ENCODE measurements around the gene DAP. TPM values are rescaled to one million over a fixed set of nuclear protein-coding genes. Genes with fewer than 3 reads are reported as not detected.

DAP gene
- total RNA-seq, 1 experiment from 2014 or later = 279 TPM

DNA sequence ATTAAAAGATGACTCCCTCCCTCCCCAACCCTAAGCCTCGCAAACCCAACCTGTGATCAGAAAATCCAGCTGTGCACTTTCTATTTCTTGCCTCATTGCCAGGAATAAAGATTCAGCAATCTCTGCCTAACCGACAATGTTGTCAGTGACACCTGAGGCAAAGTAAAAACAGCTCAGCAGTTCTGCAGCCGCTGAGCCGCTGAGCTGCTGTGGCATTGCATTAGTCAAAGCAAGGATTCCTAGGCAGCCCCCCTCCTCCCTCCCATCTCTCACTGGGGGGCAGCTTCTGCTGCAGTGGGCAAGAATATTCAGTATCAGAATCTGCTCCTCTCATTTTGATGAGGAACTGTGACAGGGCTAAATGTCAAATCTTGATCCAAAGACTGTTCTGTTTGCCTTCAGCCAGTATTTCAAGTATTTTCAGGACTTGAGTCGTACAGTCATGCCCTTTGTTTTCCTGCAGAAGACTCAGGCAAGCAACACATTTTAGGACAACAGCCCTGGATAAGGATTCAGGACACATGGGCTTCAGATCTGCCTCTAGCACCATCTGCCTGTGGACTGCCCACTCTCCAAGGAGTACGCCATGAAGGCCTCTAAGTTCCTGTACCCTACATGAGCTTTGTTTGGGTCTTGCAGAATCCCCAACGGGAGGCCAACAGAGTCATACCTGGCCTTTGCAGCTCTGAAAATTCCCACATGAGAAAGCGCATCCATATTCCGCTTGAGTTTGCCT lies 41.1 kb upstream of the DAP start:
- no peaks in the 10 kb centered on the region for H3F3A ChIP-seq (ENCODE audit: insufficient read depth, low read depth)
- no peak overlapping the region for H3K27ac ChIP-seq
- intact Hi-C loops (cut with micrococcal nuclease; ENCODE audit: unreplicated experiment) = loop anchor here (2.0 kb wide), 1 partner anchor 107 kb away; no protein-coding TSS in a partner anchor
- H3K36me3 ChIP-seq (ENCODE audit: low read depth) = no peaks in the 10 kb centered on the region
- H2AFZ ChIP-seq = no peak overlapping the region
- no peaks in the 10 kb centered on the region for H3K79me2 ChIP-seq (ENCODE audit: low read depth)
- peaks cover 3% of the 10 kb centered on the region; the same call in 1 of the 2 replicates for H3K9me2 ChIP-seq (ENCODE audit: insufficient read depth)
- H4K20me1 ChIP-seq (ENCODE audit: insufficient read depth) = no peaks in the 10 kb centered on the region
- CTCF ChIA-PET = no interaction called here
- DNase-seq = peak in 1 of 2 experiments; percentile 32
- no TSS peak for BruUV-seq (replicated peaks)
- POLR2A ChIA-PET (ENCODE audit: unreplicated experiment) = interaction anchor here (0.6 kb wide), 1 partner anchor 1500 kb away, joined by 4 read pairs; no protein-coding TSS in a partner anchor
- H3K4me2 ChIP-seq = no peak overlapping the region
- H3K27me3 ChIP-seq (ENCODE audit: insufficient read depth, low read depth) = no peaks in the 10 kb centered on the region
- H3K4me1 ChIP-seq (replicated peaks; ENCODE audit: insufficient read depth) = no peaks in the 10 kb centered on the region
- peaks cover 10% of the 10 kb centered on the region; the same call in 1 of the 2 replicates for H3K9me3 ChIP-seq (ENCODE audit: insufficient read depth, low read depth)
- H3K4me3 ChIP-seq = no peak overlapping the region
- TF ChIP-seq EZH2 (IDR thresholded peaks at IDR 0.05; ENCODE audit: low read depth) = no peak
- TF ChIP-seq, protein P1, sequence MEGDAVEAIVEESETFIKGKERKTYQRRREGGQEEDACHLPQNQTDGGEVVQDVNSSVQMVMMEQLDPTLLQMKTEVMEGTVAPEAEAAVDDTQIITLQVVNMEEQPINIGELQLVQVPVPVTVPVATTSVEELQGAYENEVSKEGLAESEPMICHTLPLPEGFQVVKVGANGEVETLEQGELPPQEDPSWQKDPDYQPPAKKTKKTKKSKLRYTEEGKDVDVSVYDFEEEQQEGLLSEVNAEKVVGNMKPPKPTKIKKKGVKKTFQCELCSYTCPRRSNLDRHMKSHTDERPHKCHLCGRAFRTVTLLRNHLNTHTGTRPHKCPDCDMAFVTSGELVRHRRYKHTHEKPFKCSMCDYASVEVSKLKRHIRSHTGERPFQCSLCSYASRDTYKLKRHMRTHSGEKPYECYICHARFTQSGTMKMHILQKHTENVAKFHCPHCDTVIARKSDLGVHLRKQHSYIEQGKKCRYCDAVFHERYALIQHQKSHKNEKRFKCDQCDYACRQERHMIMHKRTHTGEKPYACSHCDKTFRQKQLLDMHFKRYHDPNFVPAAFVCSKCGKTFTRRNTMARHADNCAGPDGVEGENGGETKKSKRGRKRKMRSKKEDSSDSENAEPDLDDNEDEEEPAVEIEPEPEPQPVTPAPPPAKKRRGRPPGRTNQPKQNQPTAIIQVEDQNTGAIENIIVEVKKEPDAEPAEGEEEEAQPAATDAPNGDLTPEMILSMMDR (conservative IDR thresholded peaks at IDR 0.05) = no peak

DNA sequence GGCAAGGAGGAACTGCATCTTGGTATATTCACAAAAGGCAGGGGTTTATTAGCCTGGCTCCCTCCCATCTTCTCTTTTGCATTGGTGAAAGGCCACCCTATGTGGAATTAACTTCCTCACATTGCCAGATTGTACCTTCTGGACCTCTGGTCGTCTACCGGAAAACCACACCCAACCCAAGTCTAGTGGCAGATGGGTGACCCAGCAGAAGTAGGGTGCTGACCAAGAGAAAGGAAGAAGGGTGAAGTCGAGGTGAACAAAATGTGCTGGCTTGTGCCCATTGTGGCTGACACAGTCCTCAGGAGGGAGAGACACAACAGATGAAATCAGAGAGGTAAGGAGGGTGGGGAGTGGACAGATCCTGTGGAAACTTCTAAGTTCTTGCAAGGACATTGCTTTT lies 39.8 kb upstream of the DAP start:
- no peak for DNase-seq
- CTCF ChIA-PET = no interaction called here
- no TSS peak for BruUV-seq (replicated peaks)
- no peak for TF ChIP-seq EZH2 (IDR thresholded peaks at IDR 0.05; ENCODE audit: low read depth)
- TF ChIP-seq, protein P1 (conservative IDR thresholded peaks at IDR 0.05) = no peak
- Histone ChIP-seq H3F3A (ENCODE audit: insufficient read depth, low read depth) (no peaks in the 10 kb centered on the region), H3K36me3 (ENCODE audit: low read depth) (no peaks in the 10 kb centered on the region), H3K27ac (no peak overlapping the region), H3K4me2 (no peak overlapping the region), H2AFZ (no peak overlapping the region), H3K4me3 (no peak overlapping the region), H3K27me3 (ENCODE audit: insufficient read depth, low read depth) (no peaks in the 10 kb centered on the region), H3K4me1 (replicated peaks; ENCODE audit: insufficient read depth) (no peaks in the 10 kb centered on the region), H3K9me3 (ENCODE audit: insufficient read depth, low read depth) (peaks cover 10% of the 10 kb centered on the region; the same call in 1 of the 2 replicates), H4K20me1 (ENCODE audit: insufficient read depth) (no peaks in the 10 kb centered on the region), H3K79me2 (ENCODE audit: low read depth) (no peaks in the 10 kb centered on the region), H3K9me2 (ENCODE audit: insufficient read depth) (peaks cover 3% of the 10 kb centered on the region; the same call in 1 of the 2 replicates)
- POLR2A ChIA-PET (ENCODE audit: unreplicated experiment) = no interaction called here
- intact Hi-C loops (cut with micrococcal nuclease; ENCODE audit: unreplicated experiment) = no loop called here

DNA sequence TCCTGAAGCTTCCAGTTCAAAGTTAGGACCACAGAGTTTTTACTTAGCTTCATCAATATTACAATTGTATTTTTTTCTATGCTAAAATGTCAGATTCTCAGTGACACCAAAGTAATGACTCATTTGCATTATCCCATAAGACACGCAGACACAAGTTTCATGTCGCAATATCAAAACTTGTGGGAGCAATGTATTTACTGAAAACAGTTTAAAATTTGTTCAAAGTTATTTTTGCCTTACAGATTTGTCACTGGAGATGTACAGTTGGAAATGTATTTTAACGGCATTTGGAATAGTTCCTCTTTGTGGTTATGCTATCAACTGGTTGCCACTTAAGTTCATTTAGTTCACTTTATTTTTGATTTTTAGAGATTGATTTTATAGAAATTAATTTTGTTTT lies 36.2 kb upstream of the DAP start:
- Histone ChIP-seq H3K27me3 (ENCODE audit: insufficient read depth, low read depth) (no peaks in the 10 kb centered on the region), H3K4me1 (replicated peaks; ENCODE audit: insufficient read depth) (no peaks in the 10 kb centered on the region), H2AFZ (no peak overlapping the region), H3K9me3 (ENCODE audit: insufficient read depth, low read depth) (no peaks in the 10 kb centered on the region), H3K4me3 (no peak overlapping the region), H3F3A (ENCODE audit: insufficient read depth, low read depth) (no peaks in the 10 kb centered on the region), H3K9me2 (ENCODE audit: insufficient read depth) (peaks cover 3% of the 10 kb centered on the region; the same call in 1 of the 2 replicates), H4K20me1 (ENCODE audit: insufficient read depth) (no peaks in the 10 kb centered on the region), H3K4me2 (no peak overlapping the region), H3K79me2 (ENCODE audit: low read depth) (no peaks in the 10 kb centered on the region), H3K27ac (no peak overlapping the region), H3K36me3 (ENCODE audit: low read depth) (no peaks in the 10 kb centered on the region)
- no TSS peak for BruUV-seq (replicated peaks)
- peak in 1 of 2 experiments; percentile 12 for DNase-seq
- TF ChIP-seq EZH2 (IDR thresholded peaks at IDR 0.05; ENCODE audit: low read depth) = no peak
- TF ChIP-seq, protein P1 (conservative IDR thresholded peaks at IDR 0.05) = no peak
- CTCF ChIA-PET = no interaction called here
- intact Hi-C loops (cut with micrococcal nuclease; ENCODE audit: unreplicated experiment) = no loop called here
- POLR2A ChIA-PET (ENCODE audit: unreplicated experiment) = no interaction called here

All from PC-9 (cell line).